ENCODE results near the gene KDM5B. TPM values are rescaled to one million over a fixed set of nuclear protein-coding genes. Genes with fewer than 3 reads are reported as not detected.

Gene KDM5B
- polyA plus RNA-seq, 1 of the 3 experiments (the other 2 are of a cell fraction), result 21.7 TPM

DNA sequence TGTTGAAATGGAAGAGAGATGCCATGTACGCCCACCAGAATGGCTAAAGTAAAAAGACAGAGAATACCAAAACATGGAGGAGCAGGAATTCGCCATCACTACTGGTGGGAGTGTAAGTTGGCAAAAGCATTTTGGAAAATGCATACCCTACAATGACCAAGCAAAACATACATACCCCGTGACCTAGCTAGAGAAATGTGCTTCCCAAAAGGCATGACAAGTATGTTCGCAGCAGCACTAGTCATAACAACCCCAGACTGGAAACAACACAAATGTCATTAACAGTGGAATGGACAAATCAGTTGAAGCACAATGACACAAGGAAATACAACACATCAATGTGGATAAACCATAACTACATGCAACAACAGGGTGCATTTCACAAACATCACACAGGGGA, 125.2 kb downstream of the KDM5B start:
- 49% methylated on average over 4 of the region's 4 CpGs for WGBS (ENCODE audit: low lambda C conversion rate)
- no peak for DNase-seq
- TF ChIP-seq NRF1 (IDR thresholded peaks at IDR 0.05; ENCODE audit: low read depth, low read length), result no peak
- TF ChIP-seq RXRA (IDR thresholded peaks at IDR 0.05; ENCODE audit: borderline replicate concordance, low read depth), result no peak
- TF ChIP-seq MXI1 (IDR thresholded peaks at IDR 0.05; ENCODE audit: low read depth, low read length), result no peak
- TF ChIP-seq, protein P1, sequence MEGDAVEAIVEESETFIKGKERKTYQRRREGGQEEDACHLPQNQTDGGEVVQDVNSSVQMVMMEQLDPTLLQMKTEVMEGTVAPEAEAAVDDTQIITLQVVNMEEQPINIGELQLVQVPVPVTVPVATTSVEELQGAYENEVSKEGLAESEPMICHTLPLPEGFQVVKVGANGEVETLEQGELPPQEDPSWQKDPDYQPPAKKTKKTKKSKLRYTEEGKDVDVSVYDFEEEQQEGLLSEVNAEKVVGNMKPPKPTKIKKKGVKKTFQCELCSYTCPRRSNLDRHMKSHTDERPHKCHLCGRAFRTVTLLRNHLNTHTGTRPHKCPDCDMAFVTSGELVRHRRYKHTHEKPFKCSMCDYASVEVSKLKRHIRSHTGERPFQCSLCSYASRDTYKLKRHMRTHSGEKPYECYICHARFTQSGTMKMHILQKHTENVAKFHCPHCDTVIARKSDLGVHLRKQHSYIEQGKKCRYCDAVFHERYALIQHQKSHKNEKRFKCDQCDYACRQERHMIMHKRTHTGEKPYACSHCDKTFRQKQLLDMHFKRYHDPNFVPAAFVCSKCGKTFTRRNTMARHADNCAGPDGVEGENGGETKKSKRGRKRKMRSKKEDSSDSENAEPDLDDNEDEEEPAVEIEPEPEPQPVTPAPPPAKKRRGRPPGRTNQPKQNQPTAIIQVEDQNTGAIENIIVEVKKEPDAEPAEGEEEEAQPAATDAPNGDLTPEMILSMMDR (IDR thresholded peaks at IDR 0.05), result no peak
- TF ChIP-seq, protein P2, sequence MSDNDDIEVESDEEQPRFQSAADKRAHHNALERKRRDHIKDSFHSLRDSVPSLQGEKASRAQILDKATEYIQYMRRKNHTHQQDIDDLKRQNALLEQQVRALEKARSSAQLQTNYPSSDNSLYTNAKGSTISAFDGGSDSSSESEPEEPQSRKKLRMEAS (IDR thresholded peaks at IDR 0.05; ENCODE audit: low read depth), result no peak
- TF ChIP-seq RAD21 (IDR thresholded peaks at IDR 0.05; ENCODE audit: low read length), result no peak
- TF ChIP-seq, protein P3, sequence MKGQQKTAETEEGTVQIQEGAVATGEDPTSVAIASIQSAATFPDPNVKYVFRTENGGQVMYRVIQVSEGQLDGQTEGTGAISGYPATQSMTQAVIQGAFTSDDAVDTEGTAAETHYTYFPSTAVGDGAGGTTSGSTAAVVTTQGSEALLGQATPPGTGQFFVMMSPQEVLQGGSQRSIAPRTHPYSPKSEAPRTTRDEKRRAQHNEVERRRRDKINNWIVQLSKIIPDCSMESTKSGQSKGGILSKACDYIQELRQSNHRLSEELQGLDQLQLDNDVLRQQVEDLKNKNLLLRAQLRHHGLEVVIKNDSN (IDR thresholded peaks at IDR 0.05; ENCODE audit: borderline replicate concordance, low read depth), result no peak
- TF ChIP-seq, protein P4, sequence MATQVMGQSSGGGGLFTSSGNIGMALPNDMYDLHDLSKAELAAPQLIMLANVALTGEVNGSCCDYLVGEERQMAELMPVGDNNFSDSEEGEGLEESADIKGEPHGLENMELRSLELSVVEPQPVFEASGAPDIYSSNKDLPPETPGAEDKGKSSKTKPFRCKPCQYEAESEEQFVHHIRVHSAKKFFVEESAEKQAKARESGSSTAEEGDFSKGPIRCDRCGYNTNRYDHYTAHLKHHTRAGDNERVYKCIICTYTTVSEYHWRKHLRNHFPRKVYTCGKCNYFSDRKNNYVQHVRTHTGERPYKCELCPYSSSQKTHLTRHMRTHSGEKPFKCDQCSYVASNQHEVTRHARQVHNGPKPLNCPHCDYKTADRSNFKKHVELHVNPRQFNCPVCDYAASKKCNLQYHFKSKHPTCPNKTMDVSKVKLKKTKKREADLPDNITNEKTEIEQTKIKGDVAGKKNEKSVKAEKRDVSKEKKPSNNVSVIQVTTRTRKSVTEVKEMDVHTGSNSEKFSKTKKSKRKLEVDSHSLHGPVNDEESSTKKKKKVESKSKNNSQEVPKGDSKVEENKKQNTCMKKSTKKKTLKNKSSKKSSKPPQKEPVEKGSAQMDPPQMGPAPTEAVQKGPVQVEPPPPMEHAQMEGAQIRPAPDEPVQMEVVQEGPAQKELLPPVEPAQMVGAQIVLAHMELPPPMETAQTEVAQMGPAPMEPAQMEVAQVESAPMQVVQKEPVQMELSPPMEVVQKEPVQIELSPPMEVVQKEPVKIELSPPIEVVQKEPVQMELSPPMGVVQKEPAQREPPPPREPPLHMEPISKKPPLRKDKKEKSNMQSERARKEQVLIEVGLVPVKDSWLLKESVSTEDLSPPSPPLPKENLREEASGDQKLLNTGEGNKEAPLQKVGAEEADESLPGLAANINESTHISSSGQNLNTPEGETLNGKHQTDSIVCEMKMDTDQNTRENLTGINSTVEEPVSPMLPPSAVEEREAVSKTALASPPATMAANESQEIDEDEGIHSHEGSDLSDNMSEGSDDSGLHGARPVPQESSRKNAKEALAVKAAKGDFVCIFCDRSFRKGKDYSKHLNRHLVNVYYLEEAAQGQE (IDR thresholded peaks at IDR 0.05; ENCODE audit: low read depth, low read length), result no peak
- TF ChIP-seq TCF12 (IDR thresholded peaks at IDR 0.05), result no peak
- no peak for TF ChIP-seq YY1 (IDR thresholded peaks at IDR 0.05; ENCODE audit: low read depth)
- no peak for TF ChIP-seq TAF1 (IDR thresholded peaks at IDR 0.05; ENCODE audit: borderline replicate concordance, low read depth, low read length)
- no peak for TF ChIP-seq SMC3 (IDR thresholded peaks at IDR 0.05; ENCODE audit: low read depth, low read length)
- no peak for TF ChIP-seq NFIC (IDR thresholded peaks at IDR 0.05; ENCODE audit: borderline replicate concordance)
- no peak for TF ChIP-seq GATA2 (CRISPR knock-in tag; IDR thresholded peaks at IDR 0.05)
- no peak for TF ChIP-seq GABPA (IDR thresholded peaks at IDR 0.05; ENCODE audit: low read depth)
- TF ChIP-seq JUND (IDR thresholded peaks at IDR 0.05), result no peak
- POLR2A ChIA-PET, result no interaction called here
- Histone ChIP-seq H3K27me3 (ENCODE audit: insufficient read depth) (peaks cover 30% of the 10 kb centered on the region), H3K27ac (ENCODE audit: low read depth in 2 of 2, low read length in 1 of 2) (no peak overlapping the region), H3F3A (replicated peaks; ENCODE audit: insufficient read depth) (no peaks in the 10 kb centered on the region), H3K36me3 (replicated peaks in 1 of 2; ENCODE audit: control insufficient read depth in 1 of 2, insufficient read depth in 2 of 2, low read length in 1 of 2) (no peaks in the 10 kb centered on the region), H3K9me3 (no peaks in the 10 kb centered on the region), H4K20me1 (ENCODE audit: insufficient read depth) (no peaks in the 10 kb centered on the region), H3K9ac (no peak overlapping the region), H2AFZ (ENCODE audit: low read depth) (no peak overlapping the region), H3K4me2 (no peak overlapping the region), H3K79me2 (ENCODE audit: insufficient read depth) (no peaks in the 10 kb centered on the region), H3K9me2 (no peaks in the 10 kb centered on the region), H3K4me3 (ENCODE audit: low read depth in 2 of 2, low read length in 1 of 2) (no peak overlapping the region), H3K4me1 (ENCODE audit: control insufficient read depth in 1 of 2, insufficient read depth in 2 of 2, low read depth in 1 of 2, low read length in 1 of 2) (peaks cover 0 to 4% of the 10 kb centered on the region in 2 experiments; a peak in 1 of 4 replicates)
- CTCF ChIA-PET, result interaction anchor here (0.8 to 2.1 kb wide), 5 partner anchors 9 to 584 kb away, joined by 3 to 10 read pairs (median 4); no protein-coding TSS in a partner anchor
